Gastroesophageal sphincter (tissue), 4 donors: ENCODE measurements around the gene BAIAP3. TPM values are rescaled to one million over a fixed set of nuclear protein-coding genes. Genes with fewer than 3 reads are reported as not detected.

Experiments
- ATAC-seq: fragments of 150-250 bp; one replicate; pipeline ENCODE4 v1.9.1; 2016; ENCODE audit warnings: mild to moderate bottlenecking, moderate library complexity
- H3K27ac ChIP-seq, 4 donors: fragments of 200-600 bp; sonication (generic) in 3 of 4; 1 replicate in 3 of 4; 2 replicates in 1 of 4; pipeline ENCODE4 v1.5.1; 2016 to 2019
- H3K27me3 ChIP-seq: fragments of 200-600 bp; sonication (generic); one replicate; pipeline ENCODE4 v1.5.1; 2019
- H3K36me3 ChIP-seq, 2 donors: fragments of 200-600 bp; sonication (generic); one replicate each; pipeline ENCODE4 v1.5.1; 2019; ENCODE audit warnings: control low read depth in 1 of 2
- H3K4me1 ChIP-seq, 3 donors: fragments of 200-600 bp; sonication (generic); 1 replicate in 2 of 3; 2 replicates in 1 of 3; pipeline ENCODE4 v1.5.1; 2016 to 2019; ENCODE audit warnings: control low read depth in 2 of 3
- H3K4me3 ChIP-seq, 2 donors: fragments of 200-600 bp; sonication (generic); one replicate each; pipeline ENCODE4 v1.5.1; 2019; ENCODE audit warnings: mild to moderate bottlenecking in 1 of 2, moderate library complexity in 1 of 2
- H3K9me3 ChIP-seq, 3 donors: fragments of 200-600 bp; sonication (generic); one replicate each; pipeline ENCODE4 v1.5.1; 2017 to 2019; ENCODE audit warnings: control low read depth in 2 of 3
- CTCF ChIP-seq, 4 experiments: fragments of 200-600 bp in 2 of 4; fragments of 450-650 bp in 2 of 4; sonication (generic) in 1 of 4; IDR thresholded peaks; one replicate each; pipeline ENCODE4 v1.5.1; 2017 to 2019; ENCODE audit warnings: antibody characterized with exemption in 4 of 4, mild to moderate bottlenecking in 2 of 4, moderate library complexity in 2 of 4
- EP300 ChIP-seq: sonication (generic); formaldehyde crosslinking; IDR thresholded peaks from one replicate; pipeline ENCODE4 v1.6.1; 2017; ENCODE audit warnings: antibody characterized with exemption, mild to moderate bottlenecking
- POLR2A ChIP-seq, 2 donors: fragments of 450-650 bp; IDR thresholded peaks; one replicate each; pipeline ENCODE4 v1.6.1; 2017; ENCODE audit warnings: antibody characterized with exemption in 2 of 2, mild to moderate bottlenecking in 2 of 2, moderate library complexity in 1 of 2
- POLR2AphosphoS5 ChIP-seq: sonication (generic); formaldehyde crosslinking; IDR thresholded peaks from one replicate; pipeline ENCODE4 v1.6.1; 2017; ENCODE audit warnings: antibody characterized with exemption
- WGBS, 2 donors: methylation state at CpG; one replicate each; pipeline ENCODE4 v1.1.5; 2018; ENCODE audit warnings: low coverage in 1 of 2; 5-methylcytosine and 5-hydroxymethylcytosine counted together
- total RNA-seq, 4 donors: library from RNA; depleted of rRNA; stranded (reverse); fragments of >200 nt; gene quantifications; one replicate each; pipeline ENCODE4 v1.1.0, GENCODE V29; 2016

BAIAP3 gene
- total RNA-seq, 4 donors from 2014 or later: 1.1 to 14.2 (median 3.0) TPM

GRCh38 chr16:1300664-1301476 is 32.6 kb upstream of the BAIAP3 start:
- H3K27me3 ChIP-seq: peaks cover 76% of the 10 kb centered on the region

GRCh38 chr16:1301562-1301961 is 31.9 kb upstream of the BAIAP3 start:
- H3K36me3 ChIP-seq: no peaks in the 10 kb centered on the region
- no peak overlapping the region for H3K27ac ChIP-seq
- TF ChIP-seq POLR2A (IDR thresholded peaks at IDR 0.05): no peak
- TF ChIP-seq POLR2AphosphoS5: no peak
- no peak for TF ChIP-seq EP300
- no peak for TF ChIP-seq CTCF (IDR thresholded peaks at IDR 0.05)
- H3K27me3 ChIP-seq: peaks cover 72% of the 10 kb centered on the region
- peaks cover 0 to 20% (median 7%) of the 10 kb centered on the region in 3 donors for H3K4me1 ChIP-seq
- ATAC-seq: no peak
- 71 to 85% methylated on average over 6 to 9 of the region's 12 CpGs for WGBS, 2 donors
- H3K9me3 ChIP-seq: no peaks in the 10 kb centered on the region
- no peak overlapping the region for H3K4me3 ChIP-seq

More at GRCh38 chr16:1300664-1301476, 32.6 kb upstream of the BAIAP3 start:
- H3K27ac ChIP-seq: no peak overlapping the region
- no peak overlapping the region for H3K4me3 ChIP-seq
- TF ChIP-seq CTCF (IDR thresholded peaks at IDR 0.05) (peak in 3 of 4 experiments; percentile 61 to 83 (median 69)), POLR2A (IDR thresholded peaks at IDR 0.05) (no peak)
- no peaks in the 10 kb centered on the region for H3K36me3 ChIP-seq
- H3K9me3 ChIP-seq: no peaks in the 10 kb centered on the region
- peak; percentile 79 for ATAC-seq
- WGBS, 2 donors: 0% methylated on average over 1 of the region's 42 CpGs; no CpG with 5 or more reads in 1 of the 2 donors
- peaks cover 0 to 20% (median 7%) of the 10 kb centered on the region in 3 donors for H3K4me1 ChIP-seq

- Histone ChIP-seq H3K36me3 (no peaks in the 10 kb centered on the region), H3K27ac (no peak overlapping the region), H3K4me1 (peaks cover 0 to 20% (median 8%) of the 10 kb centered on the region in 3 donors), H3K9me3 (no peaks in the 10 kb centered on the region), H3K27me3 (peaks cover 35% of the 10 kb centered on the region), H3K4me3 (no peak overlapping the region)
- no peak for ATAC-seq
- TF ChIP-seq POLR2AphosphoS5 (no peak), POLR2A (IDR thresholded peaks at IDR 0.05) (no peak)
- WGBS, 2 donors: 72% methylated on average over 6 of the region's 12 CpGs; no CpG with 5 or more reads in 1 of the 2 donors
Measured at GRCh38 chr16:1305823-1306222, 27.6 kb upstream of the BAIAP3 start.

GRCh38 chr16:1306334-1306733 is 27.1 kb upstream of the BAIAP3 start:
- 0% methylated on average over 1 of the region's 4 CpGs; no CpG with 5 or more reads in 1 of the 2 donors for WGBS, 2 donors
- no peak overlapping the region for H3K4me3 ChIP-seq
- no peaks in the 10 kb centered on the region for H3K36me3 ChIP-seq
- H3K27me3 ChIP-seq: peaks cover 30% of the 10 kb centered on the region
- no peaks in the 10 kb centered on the region for H3K9me3 ChIP-seq
- peaks cover 0 to 20% (median 8%) of the 10 kb centered on the region in 3 donors for H3K4me1 ChIP-seq
- H3K27ac ChIP-seq: no peak overlapping the region
- ATAC-seq: no peak
- TF ChIP-seq EP300: no peak
- no peak for TF ChIP-seq POLR2AphosphoS5
- TF ChIP-seq CTCF (IDR thresholded peaks at IDR 0.05): no peak
- TF ChIP-seq POLR2A (IDR thresholded peaks at IDR 0.05): no peak

- WGBS, 2 donors: 13 to 62% methylated on average over 2 to 8 of the region's 43 CpGs
- H3K4me3 ChIP-seq: peak overlapping the region; percentile 31 to 81
- H3K4me1 ChIP-seq: peaks cover 0 to 39% (median 27%) of the 10 kb centered on the region in 3 donors
- peak overlapping the region; percentile 88 to 98 (median 92) for H3K27ac ChIP-seq
- H3K9me3 ChIP-seq: no peaks in the 10 kb centered on the region
- H3K36me3 ChIP-seq: peaks cover 0 to 4% of the 10 kb centered on the region in 2 donors
- ATAC-seq: peak; percentile 8
- H3K27me3 ChIP-seq: peaks cover 11% of the 10 kb centered on the region
- TF ChIP-seq EP300: no peak
- no peak for TF ChIP-seq CTCF (IDR thresholded peaks at IDR 0.05)
- no peak for TF ChIP-seq POLR2AphosphoS5
- no peak for TF ChIP-seq POLR2A (IDR thresholded peaks at IDR 0.05)
Measured at GRCh38 chr16:1308036-1308976, 25.1 kb upstream of the BAIAP3 start.
